ENCODE results near the gene MPV17.

DNA sequence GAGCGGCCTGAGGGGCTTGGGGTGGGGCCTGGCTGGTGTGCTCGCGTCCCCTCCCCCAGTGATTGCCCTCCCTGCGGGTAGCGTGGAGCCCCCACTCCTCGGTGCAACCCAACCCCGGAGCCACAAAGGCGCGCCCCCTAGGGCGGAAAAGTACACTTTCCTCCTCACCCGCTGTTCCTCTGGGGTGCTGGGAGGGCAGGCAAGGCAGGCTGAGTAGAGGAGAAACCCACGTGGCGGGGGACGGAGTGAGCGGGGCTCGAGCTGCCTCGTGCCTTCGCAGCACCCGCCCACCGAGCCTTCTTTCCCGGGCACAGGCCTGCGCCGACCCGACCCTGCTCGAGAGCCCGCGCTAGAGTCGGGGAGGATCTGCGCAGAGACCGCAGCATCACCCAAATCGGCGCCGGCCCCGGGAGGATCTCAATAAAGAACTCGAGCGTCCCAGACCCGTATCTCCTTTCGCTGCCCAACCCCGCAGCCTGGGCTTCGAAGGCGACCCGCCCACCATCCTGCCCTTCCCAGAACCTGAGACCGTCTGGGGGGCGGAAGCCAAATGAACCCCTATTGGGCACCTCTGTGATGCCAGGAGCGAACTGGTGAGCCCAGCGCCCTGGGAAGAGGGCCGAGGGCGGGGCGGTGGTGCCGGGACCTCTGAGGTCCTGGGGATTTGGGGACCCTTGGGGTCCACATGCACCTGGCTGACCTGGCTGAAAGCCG is 16.2 kb downstream of the MPV17 start:
- TF ChIP-seq, protein P1, sequence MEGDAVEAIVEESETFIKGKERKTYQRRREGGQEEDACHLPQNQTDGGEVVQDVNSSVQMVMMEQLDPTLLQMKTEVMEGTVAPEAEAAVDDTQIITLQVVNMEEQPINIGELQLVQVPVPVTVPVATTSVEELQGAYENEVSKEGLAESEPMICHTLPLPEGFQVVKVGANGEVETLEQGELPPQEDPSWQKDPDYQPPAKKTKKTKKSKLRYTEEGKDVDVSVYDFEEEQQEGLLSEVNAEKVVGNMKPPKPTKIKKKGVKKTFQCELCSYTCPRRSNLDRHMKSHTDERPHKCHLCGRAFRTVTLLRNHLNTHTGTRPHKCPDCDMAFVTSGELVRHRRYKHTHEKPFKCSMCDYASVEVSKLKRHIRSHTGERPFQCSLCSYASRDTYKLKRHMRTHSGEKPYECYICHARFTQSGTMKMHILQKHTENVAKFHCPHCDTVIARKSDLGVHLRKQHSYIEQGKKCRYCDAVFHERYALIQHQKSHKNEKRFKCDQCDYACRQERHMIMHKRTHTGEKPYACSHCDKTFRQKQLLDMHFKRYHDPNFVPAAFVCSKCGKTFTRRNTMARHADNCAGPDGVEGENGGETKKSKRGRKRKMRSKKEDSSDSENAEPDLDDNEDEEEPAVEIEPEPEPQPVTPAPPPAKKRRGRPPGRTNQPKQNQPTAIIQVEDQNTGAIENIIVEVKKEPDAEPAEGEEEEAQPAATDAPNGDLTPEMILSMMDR (IDR thresholded peaks at IDR 0.05) = no peak
- TF ChIP-seq EZH2 (IDR thresholded peaks at IDR 0.05; ENCODE audit: borderline replicate concordance, insufficient read depth, low read depth, low read length, poor library complexity, severe bottlenecking) = no peak

Measured in B cell (primary cell).